Anterior cingulate cortex (tissue), 58 donors: ENCODE results near the gene MEG3.
"Not testable (repeated sequence)": the region's sequence is repeated elsewhere in the genome, so short reads cannot be mapped to it uniquely, and the experiment has no call there.

Source experiments
- DNase-seq, 58 donors: peaks; one replicate each; lab custom pipeline; 2025; lab: John Stamatoyannopoulos, UW

MEG3 gene

GRCh38 chr14:100788517-100788916, 37.4 kb upstream of the MEG3 start:
- no peak for DNase-seq

GRCh38 chr14:100788942-100789341, 37.0 kb upstream of the MEG3 start:
- no peak for DNase-seq

DNA sequence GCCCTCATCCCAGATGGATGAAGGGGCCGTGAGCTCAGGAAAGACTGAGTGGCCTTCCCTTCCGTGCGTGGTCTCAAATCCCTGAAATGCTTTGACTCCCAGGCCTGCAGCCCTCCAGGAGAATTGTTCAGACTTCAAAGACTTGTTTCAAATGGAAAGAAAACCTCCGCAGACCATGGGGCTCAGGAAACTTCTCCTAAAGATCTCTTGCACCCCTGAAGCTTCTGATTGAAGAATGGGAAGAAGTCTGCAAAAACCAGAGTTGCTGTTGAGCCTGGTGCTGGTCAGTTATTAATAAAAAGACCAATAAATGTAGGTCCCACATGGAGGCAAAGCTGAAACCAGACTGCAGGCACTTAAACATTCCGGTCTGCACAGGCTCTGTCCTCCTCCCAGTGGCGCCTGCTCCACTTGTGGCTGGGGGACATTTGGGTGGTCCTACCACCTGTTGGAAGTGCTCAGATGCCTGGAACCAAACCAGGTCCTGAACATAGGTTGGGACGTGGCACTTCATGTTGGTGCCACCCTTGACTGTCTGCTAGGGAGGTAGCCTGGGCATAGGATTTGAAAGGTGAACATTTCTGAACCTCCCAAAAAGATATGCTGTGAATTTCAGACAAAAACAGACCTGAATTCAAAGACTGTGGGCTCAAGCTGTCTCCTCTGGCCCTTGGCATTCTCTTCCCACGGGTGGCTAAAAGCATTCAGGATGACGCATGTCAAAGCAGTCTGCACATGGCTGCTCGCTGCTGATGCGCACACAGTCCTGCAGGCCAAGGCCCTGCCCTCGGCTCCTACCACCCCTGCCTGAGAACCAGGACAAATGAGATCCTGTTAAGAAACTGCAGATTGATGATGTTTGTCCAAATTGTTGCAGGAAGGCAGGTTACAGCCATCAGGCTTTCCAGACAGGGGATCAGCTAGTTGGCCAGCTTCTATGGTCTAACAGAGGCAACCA, 36.2 kb upstream of the MEG3 start:
- DNase-seq: no peak

DNA sequence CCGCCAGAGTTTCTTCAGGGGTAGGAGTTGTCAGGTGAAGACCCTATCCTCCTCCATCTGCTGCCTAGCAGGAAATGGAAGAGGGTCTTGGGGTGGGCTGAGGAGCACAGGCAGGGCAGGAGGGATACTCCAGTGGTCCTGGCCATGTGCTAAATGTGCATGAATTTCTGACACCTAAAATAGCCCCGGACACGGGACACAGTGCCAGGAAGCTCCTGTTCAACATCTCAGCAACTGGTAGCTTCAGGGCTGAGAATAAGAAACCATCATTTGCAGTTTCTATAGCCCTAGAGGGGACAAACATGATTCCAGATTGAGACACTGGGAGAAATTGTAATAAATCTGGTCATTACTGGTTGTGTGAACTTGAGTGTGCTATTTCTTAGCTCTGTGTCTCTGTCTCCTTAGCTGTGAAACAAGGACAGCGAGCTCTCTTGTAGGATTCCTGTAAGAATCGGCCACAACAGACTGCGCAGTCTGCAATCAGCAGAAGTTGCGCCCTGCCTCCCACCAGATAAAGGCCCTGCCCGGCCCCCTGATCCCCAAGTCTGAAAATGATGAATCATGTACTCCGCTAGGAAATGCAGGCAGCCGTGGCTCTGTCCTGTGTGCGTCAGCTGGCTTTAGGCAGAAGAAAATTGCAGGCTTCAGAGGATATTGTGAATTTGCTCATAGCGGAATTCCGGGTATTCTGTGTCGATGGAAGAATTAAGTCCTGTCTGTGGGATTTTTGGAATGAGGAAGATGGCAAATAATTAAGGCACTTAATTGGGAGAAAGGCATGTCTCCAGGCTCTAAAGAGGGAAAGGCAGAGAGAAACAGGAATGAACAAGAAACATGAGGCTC, 35.2 kb upstream of the MEG3 start:
- peak in 1 of 58 donors; percentile 13 for DNase-seq

DNA sequence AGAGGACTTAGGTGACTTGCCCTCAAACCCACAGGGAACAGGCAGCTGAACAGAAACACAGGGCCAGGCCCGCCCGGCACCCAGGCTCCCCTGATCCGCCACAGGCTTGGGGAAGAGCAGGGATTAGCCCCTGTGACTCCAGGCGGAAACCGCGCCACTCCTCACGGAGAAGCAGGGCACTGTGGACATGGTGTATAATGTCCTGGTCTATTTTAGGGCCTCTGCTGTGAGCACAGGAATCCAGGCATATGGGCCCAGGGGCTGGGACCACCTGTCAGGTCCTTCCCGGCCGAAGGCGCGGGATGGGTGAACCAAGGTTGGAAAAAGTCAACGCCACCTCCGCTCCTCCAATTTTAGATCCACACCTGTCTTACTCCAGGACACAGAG, 34.6 kb upstream of the MEG3 start:
- DNase-seq: no peak

DNA sequence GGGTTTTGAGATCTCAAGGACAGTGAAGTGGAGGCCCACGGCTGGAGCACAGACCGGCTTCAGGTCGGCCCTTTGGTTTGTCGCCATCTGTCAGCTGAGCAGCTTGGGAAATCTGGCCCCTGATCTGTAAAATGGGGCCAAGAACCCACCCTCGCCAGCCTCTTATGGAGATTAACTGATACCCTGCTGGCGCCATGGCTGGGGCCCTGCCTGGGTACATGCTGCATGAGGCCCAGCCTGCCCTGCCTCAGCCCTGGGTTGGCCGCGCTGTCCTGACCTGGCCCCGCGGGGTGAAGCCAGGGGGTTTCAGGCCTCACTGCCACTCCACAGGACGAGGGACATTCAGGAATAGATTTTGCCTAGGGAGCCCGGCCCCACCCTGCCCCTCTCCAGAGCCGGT, 33.9 kb upstream of the MEG3 start:
- DNase-seq: no peak

GRCh38 chr14:100796946-100797345, 29.0 kb upstream of the MEG3 start:
- DNase-seq: no peak

DNA sequence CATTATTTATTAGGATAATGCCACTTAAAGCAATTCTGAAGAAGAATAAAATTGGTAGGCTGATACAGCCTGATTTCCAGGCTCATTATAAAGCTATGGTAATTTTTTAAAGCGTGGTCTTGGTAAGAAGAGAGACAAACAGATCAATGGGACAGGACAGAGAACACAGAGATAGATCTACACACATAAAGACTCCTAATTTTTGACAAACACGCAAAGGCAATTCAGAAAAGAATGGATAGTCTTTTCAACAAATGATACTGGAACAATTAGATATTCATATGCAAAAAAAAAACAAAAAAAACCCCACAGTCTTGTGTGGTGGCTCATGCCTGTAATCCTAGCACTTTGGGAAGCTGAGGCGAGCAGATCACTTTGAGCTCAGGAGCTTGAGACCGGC, 25.9 kb upstream of the MEG3 start:
- no peak for DNase-seq

GRCh38 chr14:100801433-100801832, 24.5 kb upstream of the MEG3 start:
- DNase-seq: not testable (repeated sequence)

DNA sequence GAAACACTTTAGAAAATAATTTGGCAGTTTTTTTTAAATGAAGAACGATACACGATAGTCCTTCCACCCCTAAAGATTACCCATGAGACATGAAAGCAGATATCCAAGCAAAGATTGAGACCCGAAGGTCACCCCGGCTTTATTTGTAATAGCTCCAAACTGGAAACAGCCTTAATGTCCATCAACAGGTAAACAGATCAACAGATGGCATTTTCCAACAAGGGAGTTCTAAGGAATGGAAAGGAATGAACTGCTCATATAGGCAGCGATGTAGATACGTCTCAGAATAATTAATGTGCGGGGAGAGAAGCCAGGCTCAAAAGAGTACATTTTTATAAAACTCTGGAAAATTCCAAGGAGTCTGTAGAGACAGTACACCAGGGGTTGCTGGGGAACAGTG, 23.7 kb upstream of the MEG3 start:
- no peak for DNase-seq

DNA sequence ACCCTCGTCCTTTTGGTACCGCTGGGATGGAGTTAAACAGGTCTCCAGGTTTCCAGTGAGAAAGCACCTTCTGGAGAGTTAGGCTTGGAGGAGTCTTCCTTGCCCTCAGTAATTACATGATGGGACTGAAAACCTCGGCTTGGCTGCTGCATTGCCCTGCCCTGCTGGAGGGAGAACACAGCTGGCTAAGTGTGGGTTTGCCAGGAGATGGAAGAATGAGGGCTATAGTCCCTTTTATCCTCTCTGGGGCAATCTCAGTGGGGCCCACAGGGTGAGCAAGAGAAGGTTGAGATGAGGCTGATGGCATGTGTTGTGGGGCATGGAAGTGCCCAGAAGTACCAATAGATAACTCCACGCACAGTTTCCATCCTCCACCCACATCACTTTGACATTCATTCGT, 23.2 kb upstream of the MEG3 start:
- no peak for DNase-seq

- DNase-seq: no peak
Measured at GRCh38 chr14:100803226-100803625, 22.7 kb upstream of the MEG3 start.

DNA sequence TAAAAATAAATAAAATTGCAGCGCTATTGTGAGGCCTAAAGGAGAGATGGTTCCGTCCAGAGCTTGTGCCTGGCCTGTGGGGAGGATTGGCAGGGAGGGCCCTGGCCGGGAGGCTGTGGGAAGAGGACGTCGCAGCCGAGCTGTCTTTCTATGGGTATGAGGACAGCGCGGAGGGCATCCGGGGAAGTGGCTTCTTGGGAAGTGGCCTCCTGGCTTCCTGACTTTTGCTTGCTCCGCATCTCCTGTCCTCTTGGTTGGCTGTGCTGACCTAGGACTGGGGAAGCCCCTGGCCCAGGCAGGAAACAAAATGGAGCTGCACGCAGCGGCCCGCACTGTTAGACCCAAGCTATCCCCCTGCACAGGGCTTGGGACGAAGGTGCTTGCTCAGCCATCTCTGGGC, 22.2 kb upstream of the MEG3 start:
- DNase-seq: no peak

GRCh38 chr14:100804138-100804537, 21.8 kb upstream of the MEG3 start:
- no peak for DNase-seq

DNA sequence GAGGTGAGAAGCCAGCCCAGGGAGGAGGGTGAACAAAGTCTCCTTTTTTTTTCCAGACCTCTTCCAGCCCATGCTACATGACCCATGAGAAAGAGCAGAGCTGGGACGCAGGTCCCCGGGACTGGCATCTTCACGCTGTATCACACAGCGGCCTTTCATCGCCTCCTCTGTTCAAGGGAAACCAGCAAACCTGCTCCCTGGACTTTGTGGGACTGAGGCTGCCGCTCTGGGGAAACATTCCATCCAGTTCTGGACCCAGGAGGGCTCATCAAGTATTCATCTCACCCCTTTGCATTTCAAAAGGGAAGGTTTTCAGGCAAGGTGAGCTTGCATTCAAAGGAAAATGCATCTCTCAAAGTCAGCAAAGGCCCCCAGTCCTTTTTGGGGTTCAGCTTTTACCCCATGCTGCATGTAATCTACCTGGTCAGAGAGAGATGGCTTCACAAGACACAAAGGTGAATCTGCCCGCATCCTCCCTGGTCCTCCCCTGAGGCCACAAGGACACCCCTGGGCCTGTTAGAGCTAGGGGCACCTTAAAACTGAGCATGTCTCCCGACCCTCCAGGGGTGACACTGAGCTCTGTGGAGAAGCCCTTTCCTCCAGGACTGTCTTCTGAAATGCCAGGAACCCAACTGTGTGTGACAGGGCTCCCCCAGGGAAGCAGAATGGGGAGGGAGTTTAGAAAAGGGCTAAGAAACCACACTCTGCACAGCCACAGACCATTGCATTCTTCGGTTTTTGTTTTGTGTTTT, 21.2 kb upstream of the MEG3 start:
- DNase-seq: no peak

DNA sequence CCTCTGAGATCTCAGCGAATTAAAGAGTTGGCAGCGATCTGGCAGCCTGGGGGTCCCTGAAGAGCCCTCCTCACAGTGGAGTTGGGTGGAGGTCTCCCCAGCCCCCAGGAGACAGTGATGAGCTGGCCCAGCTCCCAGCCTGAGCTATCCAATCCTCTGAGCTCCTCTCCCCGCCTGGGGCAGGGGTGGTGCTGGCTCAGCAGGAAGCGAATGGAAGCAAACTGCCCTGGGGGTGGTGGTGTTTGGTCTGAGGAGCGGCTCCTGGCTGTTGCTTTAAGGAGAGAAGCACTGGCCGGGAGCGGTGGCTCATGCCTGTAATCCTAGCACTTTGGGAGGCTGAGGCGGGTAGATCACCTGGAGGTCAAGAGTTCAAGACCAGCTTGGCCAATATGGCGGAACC, 19.5 kb upstream of the MEG3 start:
- peak in 1 of 58 donors; percentile 13 for DNase-seq

DNA sequence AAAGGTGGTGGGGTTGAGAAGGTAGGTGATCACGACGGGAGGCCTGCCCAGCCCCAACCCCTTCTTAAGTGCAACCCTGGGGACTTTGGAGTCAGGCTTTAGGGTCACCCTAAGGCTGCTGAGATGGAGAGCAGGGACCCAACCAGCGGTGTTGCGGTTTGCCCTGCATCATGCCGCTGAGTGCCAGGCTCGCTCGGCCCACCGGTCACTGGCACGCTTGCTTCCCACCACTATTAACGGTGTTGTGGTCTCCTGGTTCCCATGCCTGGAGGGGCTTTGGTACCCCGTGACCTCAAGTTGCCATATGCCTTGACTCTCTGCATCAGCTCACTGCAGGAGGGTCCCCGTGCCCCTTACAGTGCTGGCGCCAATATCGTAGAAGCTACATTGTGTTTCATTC, 18.4 kb upstream of the MEG3 start:
- no peak for DNase-seq

- DNase-seq: no peak
Measured at GRCh38 chr14:100807979-100808734, 17.8 kb upstream of the MEG3 start.

- DNase-seq: no peak
Measured at GRCh38 chr14:100810435-100810834, 15.5 kb upstream of the MEG3 start.

GRCh38 chr14:100810861-100811461, 15.0 kb upstream of the MEG3 start:
- no peak for DNase-seq
